H9 (cell line): ENCODE measurements around the gene HIPK4. TPM values are rescaled to one million over a fixed set of nuclear protein-coding genes. Genes with fewer than 3 reads are reported as not detected.

Source experiments
- DNase-seq: peaks from one replicate; pipeline ENCODE4 v3.0.0-alpha.2; 2017
- H2AFZ ChIP-seq: one replicate; pipeline ENCODE4 v1.6.1; 2013; ENCODE audit warnings: mild to moderate bottlenecking, low read length, control low read depth, moderate library complexity
- H2AK5ac ChIP-seq: 2 replicates; pipeline ENCODE4 v1.6.1; 2013; ENCODE audit warnings: low read length, control low read depth, mixed read lengths; ENCODE audit not compliant: insufficient read length
- H2BK120ac ChIP-seq: one replicate; pipeline ENCODE4 v1.6.1; 2013; ENCODE audit warnings: low read depth, mild to moderate bottlenecking, low read length, control low read depth, inconsistent platforms; ENCODE audit not compliant: poor library complexity, severe bottlenecking
- H2BK12ac ChIP-seq: 2 replicates; pipeline ENCODE4 v1.6.1; 2013; ENCODE audit warnings: low read length, control low read depth, mixed read lengths, low read depth; ENCODE audit not compliant: insufficient read length
- H2BK15ac ChIP-seq: 2 replicates; pipeline ENCODE4 v1.6.1; 2013; ENCODE audit warnings: low read depth, low read length, control low read depth
- H2BK20ac ChIP-seq: one replicate; pipeline ENCODE4 v1.6.1; 2013; ENCODE audit warnings: low read depth, mild to moderate bottlenecking, low read length, control low read depth, inconsistent platforms; ENCODE audit not compliant: poor library complexity, severe bottlenecking
- H2BK5ac ChIP-seq: 2 replicates; pipeline ENCODE4 v1.6.1; 2013; ENCODE audit warnings: low read length, control low read depth, mixed read lengths; ENCODE audit not compliant: insufficient read length
- H3K14ac ChIP-seq: 2 replicates; pipeline ENCODE4 v1.6.1; 2013; ENCODE audit warnings: low read length, control low read depth; ENCODE audit not compliant: insufficient read depth
- H3K18ac ChIP-seq: 2 replicates; pipeline ENCODE4 v1.6.1; 2013; ENCODE audit warnings: low read depth, mild to moderate bottlenecking, mixed read lengths, low read length, control low read depth; ENCODE audit not compliant: insufficient read length
- H3K23ac ChIP-seq: 2 replicates; pipeline ENCODE4 v1.6.1; 2013; ENCODE audit warnings: low read length, control low read depth, mixed read lengths, low read depth; ENCODE audit not compliant: insufficient read length
- H3K23me2 ChIP-seq: 2 replicates; pipeline ENCODE4 v1.6.1; 2013; ENCODE audit warnings: low read depth, mild to moderate bottlenecking, mixed read lengths, low read length, control low read depth; ENCODE audit not compliant: insufficient read length, poor library complexity, severe bottlenecking
- H3K27ac ChIP-seq: 2 replicates; pipeline ENCODE4 v1.5.1; 2013; ENCODE audit warnings: low read length, control low read depth, mixed read lengths, low read depth; ENCODE audit not compliant: insufficient read length
- H3K27me3 ChIP-seq: 2 replicates; pipeline ENCODE4 v1.6.1; 2013; ENCODE audit warnings: low read length, control low read depth, inconsistent platforms; ENCODE audit not compliant: insufficient read depth
- H3K4ac ChIP-seq: 2 replicates; pipeline ENCODE4 v1.6.1; 2013; ENCODE audit warnings: low read depth, mild to moderate bottlenecking, control low read depth, inconsistent platforms, low read length, moderate library complexity
- H3K4me1 ChIP-seq: 2 replicates; pipeline ENCODE4 v1.6.1; 2013; ENCODE audit warnings: low read length, control low read depth, inconsistent platforms; ENCODE audit not compliant: insufficient read depth
- H3K4me2 ChIP-seq: 2 replicates; pipeline ENCODE4 v1.6.1; 2013; ENCODE audit warnings: low read length, control low read depth, mixed read lengths; ENCODE audit not compliant: insufficient read length, insufficient read depth
- H3K56ac ChIP-seq: 2 replicates; pipeline ENCODE4 v1.6.1; 2013; ENCODE audit warnings: low read depth, mild to moderate bottlenecking, mixed read lengths, low read length, control low read depth; ENCODE audit not compliant: insufficient read length
- H3K79me1 ChIP-seq: 2 replicates; pipeline ENCODE4 v1.6.1; 2013; ENCODE audit warnings: low read depth, mild to moderate bottlenecking, moderate library complexity, low read length, control low read depth, inconsistent platforms; ENCODE audit not compliant: insufficient read depth, poor library complexity, severe bottlenecking
- H3K79me2 ChIP-seq: 2 replicates; pipeline ENCODE4 v1.6.1; 2013; ENCODE audit warnings: low read length, control low read depth, inconsistent platforms; ENCODE audit not compliant: insufficient read depth
- H3K9ac ChIP-seq: 2 replicates; pipeline ENCODE4 v1.6.1; 2013; ENCODE audit warnings: low read length, control low read depth, mixed read lengths; ENCODE audit not compliant: insufficient read length; ENCODE audit errors: extremely low read depth
- H3K9me3 ChIP-seq: one replicate; pipeline ENCODE4 v1.6.1; 2013; ENCODE audit warnings: low read depth, low read length, inconsistent platforms; ENCODE audit not compliant: control insufficient read depth
- H3T11ph ChIP-seq: one replicate; pipeline ENCODE4 v1.6.1; 2013; ENCODE audit warnings: mild to moderate bottlenecking, low read length, control low read depth, inconsistent platforms
- H4K20me1 ChIP-seq: one replicate; pipeline ENCODE4 v1.6.1; 2013; ENCODE audit not compliant: control insufficient read depth, insufficient read length, insufficient read depth
- H4K5ac ChIP-seq: 2 replicates; pipeline ENCODE4 v1.6.1; 2013; ENCODE audit warnings: low read depth, mild to moderate bottlenecking, mixed read lengths, low read length, control low read depth; ENCODE audit not compliant: insufficient read length
- H4K8ac ChIP-seq: replicated peaks from 2 replicates; pipeline ENCODE4 v1.6.1; 2013; ENCODE audit warnings: low read length, control low read depth, mixed read lengths, low read depth; ENCODE audit not compliant: insufficient read length
- H4K91ac ChIP-seq: 2 replicates; pipeline ENCODE4 v1.6.1; 2013; ENCODE audit warnings: low read depth, mild to moderate bottlenecking, moderate library complexity, mixed read lengths, low read length, control low read depth; ENCODE audit not compliant: insufficient read length
- H3K27ac Mint-ChIP-seq, 3 experiments: 2 replicates in 2 of 3; 3 replicates in 1 of 3; pipeline ENCODE4 v1.8.0; 2020 to 2021; ENCODE audit warnings: mixed read lengths in 3 of 3, mild to moderate bottlenecking in 1 of 3, moderate library complexity in 1 of 3
- H3K27me3 Mint-ChIP-seq: 2 replicates; pipeline ENCODE4 v1.8.0; 2021; ENCODE audit warnings: low read depth, mild to moderate bottlenecking, moderate library complexity, mixed read lengths
- H3K36me3 Mint-ChIP-seq, 3 experiments: 2 replicates in 2 of 3; 3 replicates in 1 of 3; pipeline ENCODE4 v1.8.0; 2020 to 2021; ENCODE audit warnings: low read depth in 3 of 3, mixed read lengths in 3 of 3; ENCODE audit not compliant: insufficient read depth in 1 of 3
- H3K4me1 Mint-ChIP-seq, 2 experiments: 2 replicates each; pipeline ENCODE4 v1.8.0; 2020; ENCODE audit warnings: mixed read lengths in 2 of 2
- H3K4me3 Mint-ChIP-seq, 2 experiments: 2 replicates in 1 of 2; 3 replicates in 1 of 2; pipeline ENCODE4 v1.8.0; 2020 to 2021; ENCODE audit warnings: mild to moderate bottlenecking in 2 of 2, mixed read lengths in 2 of 2, moderate library complexity in 1 of 2
- H3K9me3 Mint-ChIP-seq, 2 experiments: 2 replicates in 1 of 2; 3 replicates in 1 of 2; pipeline ENCODE4 v1.8.0; 2020; ENCODE audit warnings: mild to moderate bottlenecking in 2 of 2, mixed read lengths in 2 of 2, moderate library complexity in 1 of 2
- WGBS: extraction: QIAGEN DNeasy Blood & Tissue Kit; methylation state at CpG from one replicate; pipeline ENCODE4 v1.1.7; 2013; ENCODE audit warnings: missing lambda C conversion rate, low lambda C conversion rate, mixed read lengths; ENCODE audit not compliant: insufficient read length; ENCODE audit errors: extremely low coverage; 5-methylcytosine and 5-hydroxymethylcytosine counted together
- total RNA-seq: library from RNA; stranded (reverse); gene quantifications from 2 replicates; pipeline ENCODE4 v1.2.1, GENCODE V29; 2021
- TF ChIP-seq, protein P1 (sequence below): fragments of 200-600 bp; sonication (generic); conservative IDR thresholded peaks from 3 replicates; pipeline ENCODE4 v1.8.0; 2021; ENCODE audit warnings: antibody characterized with exemption, mild to moderate bottlenecking

The HIPK4 gene
- total RNA-seq, 1 experiment from 2014 or later, result 0.15 TPM

GRCh38 chr19:40360708-40361241 is 29.2 kb downstream of the HIPK4 start:
- Histone ChIP-seq H3K4me1 (no peaks in the 10 kb centered on the region), H3K27ac (no peak overlapping the region), H3K79me1 (no peaks in the 10 kb centered on the region), H3K23me2 (peaks cover 3% of the 10 kb centered on the region), H4K20me1 (no peaks in the 10 kb centered on the region), H3K56ac (no peak overlapping the region), H2BK120ac (no peak overlapping the region), H4K91ac (no peak overlapping the region), H2BK5ac (no peak overlapping the region), H4K5ac (no peak overlapping the region), H3K79me2 (no peaks in the 10 kb centered on the region), H2BK15ac (no peak overlapping the region), H3K9me3 (no peaks in the 10 kb centered on the region), H2AFZ (no peak overlapping the region), H3K18ac (no peak overlapping the region), H3K9ac (no peak overlapping the region), H3K23ac (no peak overlapping the region), H2BK12ac (no peak overlapping the region), H3K4ac (no peak overlapping the region), H2AK5ac (no peak overlapping the region), H3K14ac (no peak overlapping the region), H3T11ph (no peak overlapping the region), H3K27me3 (no peaks in the 10 kb centered on the region), H3K4me2 (no peak overlapping the region), H4K8ac (no peak overlapping the region), H2BK20ac (no peak overlapping the region)
- Mint-ChIP-seq H3K4me3 (no peak overlapping the region), H3K9me3 (no peaks in the 10 kb centered on the region), H3K27me3 (no peaks in the 10 kb centered on the region; the same call in 1 of the 2 replicates), H3K4me1 (peaks cover 8 to 12% of the 10 kb centered on the region in 2 experiments), H3K27ac (peak overlapping the region in 1 of 3 experiments; percentile 38; a peak in 1 of 7 replicates), H3K36me3 (no peaks in the 10 kb centered on the region)
- WGBS, result no CpG with 5 or more reads among the region's 12 CpGs
- DNase-seq, result no peak
- TF ChIP-seq, protein P1, sequence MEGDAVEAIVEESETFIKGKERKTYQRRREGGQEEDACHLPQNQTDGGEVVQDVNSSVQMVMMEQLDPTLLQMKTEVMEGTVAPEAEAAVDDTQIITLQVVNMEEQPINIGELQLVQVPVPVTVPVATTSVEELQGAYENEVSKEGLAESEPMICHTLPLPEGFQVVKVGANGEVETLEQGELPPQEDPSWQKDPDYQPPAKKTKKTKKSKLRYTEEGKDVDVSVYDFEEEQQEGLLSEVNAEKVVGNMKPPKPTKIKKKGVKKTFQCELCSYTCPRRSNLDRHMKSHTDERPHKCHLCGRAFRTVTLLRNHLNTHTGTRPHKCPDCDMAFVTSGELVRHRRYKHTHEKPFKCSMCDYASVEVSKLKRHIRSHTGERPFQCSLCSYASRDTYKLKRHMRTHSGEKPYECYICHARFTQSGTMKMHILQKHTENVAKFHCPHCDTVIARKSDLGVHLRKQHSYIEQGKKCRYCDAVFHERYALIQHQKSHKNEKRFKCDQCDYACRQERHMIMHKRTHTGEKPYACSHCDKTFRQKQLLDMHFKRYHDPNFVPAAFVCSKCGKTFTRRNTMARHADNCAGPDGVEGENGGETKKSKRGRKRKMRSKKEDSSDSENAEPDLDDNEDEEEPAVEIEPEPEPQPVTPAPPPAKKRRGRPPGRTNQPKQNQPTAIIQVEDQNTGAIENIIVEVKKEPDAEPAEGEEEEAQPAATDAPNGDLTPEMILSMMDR, result no peak
